Head of caudate nucleus (tissue), 42 donors: ENCODE data around the gene IGSF8.
"Not testable (repeated sequence)": the region's sequence is repeated elsewhere in the genome, so short reads cannot be mapped to it uniquely, and the experiment has no call there.

Experiments
- DNase-seq, 42 donors: peaks; one replicate each; pipeline versions ENCODE4 v3.0.0 to v3.0.0-alpha.2; 2020 to 2021; ENCODE audit warnings: mixed read lengths in 7 of 42
- intact Hi-C: fragments of 100-400 bp; cut with DNase I; formaldehyde crosslinking; loops from one replicate; pipeline ENCODE4 v1.15.0; 2022

IGSF8 gene

GRCh38 chr1:160112357-160112756 lies 13.9 kb upstream of the IGSF8 start:
- DNase-seq: no peak
- intact Hi-C loops: no loop called here

GRCh38 chr1:160111462-160111861 lies 13.0 kb upstream of the IGSF8 start:
- intact Hi-C loops, DNase-seq: not testable (repeated sequence)

GRCh38 chr1:160109686-160110085 lies 11.3 kb upstream of the IGSF8 start:
- no peak for DNase-seq
- intact Hi-C loops: no loop called here

- peak in 7 of 42 donors; percentile 49 to 77 (median 57) for DNase-seq
- intact Hi-C loops: no loop called here
Observed at GRCh38 chr1:160108888-160109662, 10.7 kb upstream of the IGSF8 start.

- intact Hi-C loops: no loop called here
Observed at GRCh38 chr1:160107512-160107911, 9.1 kb upstream of the IGSF8 start.

GRCh38 chr1:160105155-160105554 lies 6.7 kb upstream of the IGSF8 start:
- no peak for DNase-seq
- intact Hi-C loops: no loop called here

More at GRCh38 chr1:160107512-160107911, 9.1 kb upstream of the IGSF8 start:
- no peak for DNase-seq

GRCh38 chr1:160104486-160104885 lies 6.1 kb upstream of the IGSF8 start:
- intact Hi-C loops: no loop called here

GRCh38 chr1:160103658-160104408 lies 5.4 kb upstream of the IGSF8 start:
- peak in 6 of 42 donors; percentile 40 to 74 (median 58) for DNase-seq
- intact Hi-C loops: no loop called here

More at GRCh38 chr1:160104486-160104885, 6.1 kb upstream of the IGSF8 start:
- DNase-seq: no peak

GRCh38 chr1:160101717-160102522 lies 3.5 kb upstream of the IGSF8 start:
- intact Hi-C loops: loop anchor here (2.0 kb wide), 1 partner anchor 151 kb away; no protein-coding TSS in a partner anchor
- DNase-seq: no peak

GRCh38 chr1:160101037-160101716 lies 2.8 kb upstream of the IGSF8 start:
- intact Hi-C loops: loop anchor here (2.0 kb wide), 1 partner anchor 152 kb away; no protein-coding TSS in a partner anchor
- peak; percentile 85 to 98 (median 92) for DNase-seq

DNA sequence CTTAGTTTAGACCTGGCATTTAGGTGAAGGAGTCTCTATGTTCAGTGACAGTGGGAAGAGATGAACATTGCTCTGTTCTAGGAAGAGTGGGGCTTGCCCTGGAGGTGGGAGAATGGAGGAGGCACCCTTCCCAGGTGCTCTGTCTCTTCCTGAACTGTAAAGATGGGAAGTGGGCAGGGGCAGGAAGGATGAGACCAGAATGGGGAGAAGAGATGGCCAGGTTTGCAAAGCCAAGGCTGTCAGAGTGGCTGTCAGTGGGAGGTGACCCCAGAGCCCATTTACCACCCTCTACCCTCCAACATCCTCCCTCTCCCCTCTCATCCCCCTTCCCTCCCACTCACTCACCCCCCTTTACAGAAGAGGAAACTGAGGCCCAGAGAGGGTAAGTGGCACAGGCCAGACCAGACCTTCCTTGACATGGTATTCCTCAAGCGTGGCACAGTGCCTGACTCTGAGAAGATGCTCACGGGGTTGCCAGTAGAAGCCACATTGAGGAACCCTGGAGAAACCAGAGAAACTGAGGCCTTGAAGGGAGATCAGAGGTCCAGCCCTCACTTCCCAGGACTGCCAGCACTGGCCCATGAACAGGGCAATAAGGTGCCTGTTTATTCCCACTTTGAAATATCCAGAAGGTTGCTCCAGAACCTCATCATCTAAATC lies 1.4 kb upstream of the IGSF8 start:
- intact Hi-C loops: loop anchor here (2.0 to 5.0 kb wide), 2 partner anchors 107 to 153 kb away; partner anchors contain the start of gene PEA15
- DNase-seq: peak in 1 of 42 donors; percentile 18

GRCh38 chr1:160098852-160099561 lies 588 bp upstream of the IGSF8 start:
- peak; percentile 95 to 100 (median 99) for DNase-seq
- intact Hi-C loops: loop anchor here (5.0 kb wide), 1 partner anchor 108 kb away; the partner anchor contains the start of gene PEA15

DNA sequence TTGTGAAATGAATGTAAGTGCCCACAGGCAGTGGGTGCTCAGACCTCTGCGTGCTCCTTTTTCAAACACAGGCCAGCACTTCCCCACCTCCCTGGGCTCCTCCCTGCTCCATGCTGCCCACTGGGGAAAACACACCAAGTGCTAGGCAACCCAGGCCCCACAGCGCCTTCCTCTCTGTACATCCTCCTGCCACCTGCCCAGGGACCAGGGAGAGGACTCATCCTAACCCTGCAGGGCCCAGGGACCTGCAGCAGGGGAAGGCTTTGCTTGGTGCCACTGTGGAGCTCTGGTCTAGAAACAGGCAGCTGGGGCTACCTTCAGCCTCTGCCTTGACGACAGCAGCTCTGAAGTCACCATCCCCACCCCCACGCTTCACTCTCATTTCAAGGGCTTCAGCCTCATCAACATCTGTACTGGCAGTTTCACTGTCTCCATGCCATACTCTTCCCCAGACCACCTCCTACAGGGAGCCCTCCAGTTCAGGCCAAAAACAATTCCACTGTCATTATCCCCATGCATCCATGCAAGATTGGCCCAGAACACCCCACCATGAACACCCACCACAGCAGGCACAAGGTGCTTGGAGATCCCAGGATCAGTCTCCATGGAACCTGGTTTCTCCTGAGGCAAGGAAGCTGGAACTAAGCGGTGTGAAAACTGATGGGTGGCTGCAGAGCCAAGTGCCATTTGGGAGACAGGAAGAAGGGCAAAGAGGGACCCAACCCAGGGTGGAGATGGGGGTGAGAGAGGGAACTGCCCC lies 1.1 kb downstream of the IGSF8 start:
- peak in 8 of 42 donors; percentile 10 to 70 (median 38) for DNase-seq
- intact Hi-C loops: loop anchor here (5.0 kb wide), 1 partner anchor 110 kb away; the partner anchor contains the start of gene PEA15

DNA sequence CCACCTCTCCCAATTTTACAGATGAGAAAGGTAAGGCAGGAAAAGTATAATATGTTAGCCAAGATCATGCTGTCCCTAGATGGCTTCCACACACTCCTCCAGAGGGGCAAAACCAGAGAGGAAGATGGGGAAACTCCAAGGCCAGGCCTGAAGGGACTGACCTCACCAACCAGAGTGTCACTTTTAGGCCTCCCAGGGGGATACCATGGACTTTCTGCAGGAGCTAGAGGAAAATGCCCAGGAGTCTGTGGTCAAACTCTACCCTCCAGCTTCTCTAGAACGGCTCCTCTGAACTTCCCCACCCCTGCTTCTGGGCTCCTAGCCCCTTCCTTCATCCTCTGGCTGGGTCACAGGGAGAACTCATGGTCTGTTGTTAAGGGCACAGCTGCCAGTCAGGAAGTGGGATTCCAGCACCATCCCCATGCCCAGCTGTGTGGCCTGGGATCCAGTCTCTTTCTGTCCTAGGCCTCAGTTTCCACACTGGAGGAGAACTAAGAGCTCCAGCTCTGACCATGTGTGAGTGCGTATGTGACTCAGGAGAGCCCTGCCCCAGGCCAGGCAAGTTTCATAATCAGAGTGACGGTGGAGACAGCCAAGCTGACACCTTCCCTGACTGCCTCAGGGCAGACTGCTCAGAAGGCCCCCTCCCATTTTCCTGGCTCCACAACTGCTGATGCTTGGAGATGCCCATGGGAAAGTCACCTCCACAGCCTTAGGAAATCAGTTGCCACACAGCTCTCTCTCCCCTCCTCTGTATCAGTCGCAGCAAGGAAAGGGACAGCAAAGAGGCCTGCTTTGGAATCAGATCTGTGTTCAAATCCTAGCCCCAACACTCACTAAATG lies 1.9 kb downstream of the IGSF8 start:
- DNase-seq: peak in 2 of 42 donors; percentile 23 to 36
- intact Hi-C loops: loop anchor here (5.0 kb wide), 1 partner anchor 111 kb away; the partner anchor contains the start of gene PEA15

GRCh38 chr1:160095382-160096105 lies 2.9 kb downstream of the IGSF8 start:
- intact Hi-C loops: loop anchor here (5.0 kb wide), 1 partner anchor 112 kb away; the partner anchor contains the start of gene PEA15
- DNase-seq: peak; percentile 49 to 94 (median 86)
